ENCODE measurements around the gene HRC. TPM values are rescaled to one million over a fixed set of nuclear protein-coding genes. Genes with fewer than 3 reads are reported as not detected.

Gene HRC
- polyA plus RNA-seq, 3 donors, result not detected

GRCh38 chr19:49149652-49150105 is 5.5 kb downstream of the HRC start:
- Histone ChIP-seq H3K27me3 (ENCODE audit: control insufficient read depth in 2 of 2, insufficient read depth in 2 of 2, low read length in 2 of 2) (peaks cover 13 to 55% of the 10 kb centered on the region in 2 donors), H3K9me3 (replicated peaks in 1 of 2; ENCODE audit: control insufficient read depth in 1 of 2, insufficient read depth in 1 of 2, low read length in 2 of 2) (peaks cover 22 to 30% of the 10 kb centered on the region in 2 donors), H3K79me2 (ENCODE audit: insufficient read depth, low read length) (no peaks in the 10 kb centered on the region), H3K4me2 (replicated peaks; ENCODE audit: extremely low read depth, low read length, poor library complexity, severe bottlenecking) (peak overlapping the region; percentile 87), H3K9ac (ENCODE audit: insufficient read depth, low read length, poor library complexity, severe bottlenecking) (peak overlapping the region; percentile 45), H3K36me3 (replicated peaks in 1 of 2; ENCODE audit: control insufficient read depth in 1 of 2, insufficient read depth in 2 of 2, low read length in 2 of 2) (no peaks in the 10 kb centered on the region), H3K4me3 (replicated peaks in 1 of 3; ENCODE audit: low read depth in 2 of 3, low read length in 3 of 3) (peak overlapping the region; percentile 40 to 79 (median 59)), H4K20me1 (ENCODE audit: insufficient read depth, low read length) (no peaks in the 10 kb centered on the region), H3K27ac (ENCODE audit: low read depth in 1 of 2, low read length in 2 of 2) (no peak overlapping the region), H3K4me1 (ENCODE audit: control insufficient read depth in 1 of 2, insufficient read depth in 2 of 2, low read length in 2 of 2) (peaks cover 39 to 54% of the 10 kb centered on the region in 2 donors), H2AFZ (ENCODE audit: insufficient read depth, low read depth, low read length, poor library complexity, severe bottlenecking) (peak overlapping the region; percentile 86)
- Mint-ChIP-seq H3K4me3 (peak overlapping the region; percentile 79 to 93), H3K9me3 (peaks cover 14 to 39% (median 28%) of the 10 kb centered on the region in 7 donors), H3K27ac (peak overlapping the region in 2 of 7 donors; percentile 20 to 25), H3K4me1 (peaks cover 45% of the 10 kb centered on the region), H3K27me3 (ENCODE audit: low read depth in 3 of 3) (peaks cover 71 to 84% (median 74%) of the 10 kb centered on the region in 3 donors), H3K36me3 (peaks cover 3 to 4% of the 10 kb centered on the region in 2 donors)
- no peak for TF ChIP-seq CTCF (IDR thresholded peaks at IDR 0.05)
- under 1% methylated on average over 15 of the region's 23 CpGs for WGBS (ENCODE audit: insufficient coverage)
- intact Hi-C loops (cut with micrococcal nuclease), result loop anchor here (5.0 kb wide), 3 partner anchors 37 to 58 kb away; partner anchors contain the start of gene LIN7B (in 1 of the 2)
- DNase-seq, result no peak

- Mint-ChIP-seq H3K27me3 (ENCODE audit: low read depth in 3 of 3) (peaks cover 67 to 77% (median 70%) of the 10 kb centered on the region in 3 donors), H3K36me3 (peaks cover 3 to 4% of the 10 kb centered on the region in 2 donors), H3K4me1 (peaks cover 45% of the 10 kb centered on the region), H3K4me3 (peak overlapping the region; percentile 79 to 93), H3K9me3 (peaks cover 7 to 37% (median 25%) of the 10 kb centered on the region in 7 donors), H3K27ac (peak overlapping the region in 1 of 7 donors; percentile 63)
- DNase-seq, result peak; percentile 49 to 64 (median 54)
- H4K20me1 ChIP-seq (ENCODE audit: insufficient read depth, low read length), result no peaks in the 10 kb centered on the region
- peaks cover 13 to 54% of the 10 kb centered on the region in 2 donors for H3K27me3 ChIP-seq (ENCODE audit: control insufficient read depth in 2 of 2, insufficient read depth in 2 of 2, low read length in 2 of 2)
- intact Hi-C loops (cut with micrococcal nuclease), result loop anchor here (5.0 kb wide), 2 partner anchors 37 to 52 kb away; partner anchors contain the start of gene LIN7B (in 1 of the 2)
- no peak for TF ChIP-seq CTCF (IDR thresholded peaks at IDR 0.05)
- peak overlapping the region; percentile 86 for H2AFZ ChIP-seq (ENCODE audit: insufficient read depth, low read depth, low read length, poor library complexity, severe bottlenecking)
- peaks cover 39 to 53% of the 10 kb centered on the region in 2 donors for H3K4me1 ChIP-seq (ENCODE audit: control insufficient read depth in 1 of 2, insufficient read depth in 2 of 2, low read length in 2 of 2)
- H3K27ac ChIP-seq (ENCODE audit: low read depth in 1 of 2, low read length in 2 of 2), result no peak overlapping the region
- H3K4me2 ChIP-seq (replicated peaks; ENCODE audit: extremely low read depth, low read length, poor library complexity, severe bottlenecking), result peak overlapping the region; percentile 87
- peaks cover 22 to 30% of the 10 kb centered on the region in 2 donors for H3K9me3 ChIP-seq (replicated peaks in 1 of 2; ENCODE audit: control insufficient read depth in 1 of 2, insufficient read depth in 1 of 2, low read length in 2 of 2)
- no peaks in the 10 kb centered on the region for H3K79me2 ChIP-seq (ENCODE audit: insufficient read depth, low read length)
- H3K36me3 ChIP-seq (replicated peaks in 1 of 2; ENCODE audit: control insufficient read depth in 1 of 2, insufficient read depth in 2 of 2, low read length in 2 of 2), result no peaks in the 10 kb centered on the region
- H3K9ac ChIP-seq (ENCODE audit: insufficient read depth, low read length, poor library complexity, severe bottlenecking), result no peak overlapping the region
- peak overlapping the region in 2 of 3 experiments; percentile 59 to 79 for H3K4me3 ChIP-seq (replicated peaks in 1 of 3; ENCODE audit: low read depth in 2 of 3, low read length in 3 of 3)
- 5% methylated on average over 45 of the region's 49 CpGs for WGBS (ENCODE audit: insufficient coverage)
Measured at GRCh38 chr19:49148784-49149651, 6.2 kb downstream of the HRC start.

Measured in CD14-positive monocyte (primary cell).